Measurements from ENCODE around the gene HOXD9. TPM values are rescaled to one million over a fixed set of nuclear protein-coding genes. Genes with fewer than 3 reads are reported as not detected.

Gene HOXD9
- total and polyA plus RNA-seq, 2 donors (not counting 3 experiments of a cell fraction or from before 2014, with no cell fraction given): 1.9 to 3.5 TPM

DNA sequence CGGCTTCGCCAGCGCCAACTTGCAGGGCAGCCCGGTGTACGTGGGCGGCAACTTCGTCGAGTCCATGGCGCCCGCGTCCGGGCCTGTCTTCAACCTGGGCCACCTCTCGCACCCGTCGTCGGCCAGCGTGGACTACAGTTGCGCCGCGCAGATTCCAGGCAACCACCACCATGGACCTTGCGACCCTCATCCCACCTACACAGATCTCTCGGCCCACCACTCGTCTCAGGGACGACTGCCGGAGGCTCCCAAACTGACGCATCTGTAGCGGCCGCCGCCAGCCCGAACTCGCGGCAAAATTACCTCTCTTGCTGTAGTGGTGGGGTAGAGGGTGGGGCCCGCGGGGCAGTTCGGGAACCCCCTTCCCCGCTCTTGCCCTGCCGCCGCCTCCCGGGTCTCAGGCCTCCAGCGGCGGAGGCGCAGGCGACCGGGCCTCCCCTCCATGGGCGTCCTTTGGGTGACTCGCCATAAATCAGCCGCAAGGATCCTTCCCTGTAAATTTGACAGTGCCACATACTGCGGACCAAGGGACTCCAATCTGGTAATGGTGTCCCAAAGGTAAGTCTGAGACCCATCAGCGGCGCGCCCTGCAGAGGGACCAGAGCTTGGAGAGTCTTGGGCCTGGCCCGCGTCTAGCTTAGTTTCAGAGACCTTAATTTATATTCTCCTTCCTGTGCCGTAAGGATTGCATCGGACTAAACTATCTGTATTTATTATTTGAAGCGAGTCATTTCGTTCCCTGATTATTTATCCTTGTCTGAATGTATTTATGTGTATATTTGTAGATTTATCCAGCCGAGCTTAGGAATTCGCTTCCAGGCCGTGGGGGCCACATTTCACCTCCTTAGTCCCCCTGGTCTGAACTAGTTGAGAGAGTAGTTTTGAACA lies 49.7 kb downstream of the HOXD9 start:
- no TSS peak for BruUV-seq (replicated peaks)
- intact Hi-C loops (cut with micrococcal nuclease) (no loop called here), dilution Hi-C loops (cut with MboI; ENCODE audit: extremely low pct_ligation_motif_present, low sequenced_read_pairs) (no loop called here)
- no peak overlapping the region for H3K9ac ChIP-seq (replicated peaks; ENCODE audit: extremely low read depth, insufficient read depth, low read length)
- CTCF ChIA-PET: interaction anchor here (1.8 to 3.5 kb wide), 2 partner anchors 10 to 283 kb away, joined by 5 to 20 read pairs; no protein-coding TSS in a partner anchor
- no peak overlapping the region for H3K4me2 ChIP-seq (ENCODE audit: insufficient read depth, low read length)
- FAIRE-seq: no peak
- H3K36me3 ChIP-seq (ENCODE audit: control insufficient read depth in 2 of 2, extremely low read depth in 1 of 2, insufficient read depth in 2 of 2, low read length in 2 of 2): no peaks in the 10 kb centered on the region
- no peak overlapping the region for H2AFZ ChIP-seq (ENCODE audit: low read depth, low read length)
- POLR2A ChIA-PET: no interaction called here
- H3K27ac ChIP-seq (ENCODE audit: insufficient read depth, low read depth, low read length): no peak overlapping the region
- no peak overlapping the region for H3K4me3 ChIP-seq (replicated peaks in 1 of 3; ENCODE audit: insufficient read depth in 1 of 3, low read depth in 1 of 3, low read length in 3 of 3)
- no peaks in the 10 kb centered on the region for H3K27me3 ChIP-seq (ENCODE audit: control insufficient read depth in 2 of 2, insufficient read depth in 2 of 2, low read length in 2 of 2)
- H3K9me3 ChIP-seq (replicated peaks; ENCODE audit: control insufficient read depth, insufficient read depth, low read length): no peaks in the 10 kb centered on the region
- TF ChIP-seq, protein P1, sequence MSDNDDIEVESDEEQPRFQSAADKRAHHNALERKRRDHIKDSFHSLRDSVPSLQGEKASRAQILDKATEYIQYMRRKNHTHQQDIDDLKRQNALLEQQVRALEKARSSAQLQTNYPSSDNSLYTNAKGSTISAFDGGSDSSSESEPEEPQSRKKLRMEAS (IDR thresholded peaks at IDR 0.05; ENCODE audit: insufficient read depth, insufficient read length): no peak
- no peak for TF ChIP-seq MYC (IDR thresholded peaks at IDR 0.05; ENCODE audit: low read depth, low read length)
- no peak for TF ChIP-seq GATA2 (IDR thresholded peaks at IDR 0.05; ENCODE audit: insufficient read depth, insufficient read length, low read depth, low read length)
- no peak for TF ChIP-seq JUN (IDR thresholded peaks at IDR 0.05; ENCODE audit: borderline replicate concordance, insufficient read depth, insufficient read length, low read depth)
- TF ChIP-seq, protein P2, sequence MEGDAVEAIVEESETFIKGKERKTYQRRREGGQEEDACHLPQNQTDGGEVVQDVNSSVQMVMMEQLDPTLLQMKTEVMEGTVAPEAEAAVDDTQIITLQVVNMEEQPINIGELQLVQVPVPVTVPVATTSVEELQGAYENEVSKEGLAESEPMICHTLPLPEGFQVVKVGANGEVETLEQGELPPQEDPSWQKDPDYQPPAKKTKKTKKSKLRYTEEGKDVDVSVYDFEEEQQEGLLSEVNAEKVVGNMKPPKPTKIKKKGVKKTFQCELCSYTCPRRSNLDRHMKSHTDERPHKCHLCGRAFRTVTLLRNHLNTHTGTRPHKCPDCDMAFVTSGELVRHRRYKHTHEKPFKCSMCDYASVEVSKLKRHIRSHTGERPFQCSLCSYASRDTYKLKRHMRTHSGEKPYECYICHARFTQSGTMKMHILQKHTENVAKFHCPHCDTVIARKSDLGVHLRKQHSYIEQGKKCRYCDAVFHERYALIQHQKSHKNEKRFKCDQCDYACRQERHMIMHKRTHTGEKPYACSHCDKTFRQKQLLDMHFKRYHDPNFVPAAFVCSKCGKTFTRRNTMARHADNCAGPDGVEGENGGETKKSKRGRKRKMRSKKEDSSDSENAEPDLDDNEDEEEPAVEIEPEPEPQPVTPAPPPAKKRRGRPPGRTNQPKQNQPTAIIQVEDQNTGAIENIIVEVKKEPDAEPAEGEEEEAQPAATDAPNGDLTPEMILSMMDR (IDR thresholded peaks at IDR 0.05; ENCODE audit: extremely low read depth in 1 of 2, insufficient read depth in 1 of 2, low read depth in 1 of 2, low read length in 2 of 2): no peak
- TF ChIP-seq POLR2AphosphoS5 (IDR thresholded peaks at IDR 0.05; ENCODE audit: insufficient read depth, low read depth, low read length): no peak
- TF ChIP-seq FOS (IDR thresholded peaks at IDR 0.05; ENCODE audit: borderline replicate concordance, insufficient read depth, low read length): no peak
- no peak for TF ChIP-seq POLR2A (IDR thresholded peaks at IDR 0.05; ENCODE audit: low read depth, low read length)
- no peak for TF ChIP-seq EZH2 (IDR thresholded peaks at IDR 0.05; ENCODE audit: borderline replicate concordance, low read depth, low read length, severe bottlenecking)
- peaks cover 6% of the 10 kb centered on the region for H3K4me1 ChIP-seq (ENCODE audit: control insufficient read depth, extremely low read depth, insufficient read depth, low read length)
- DNase-seq (ENCODE audit: low read depth, low spot score): no peak
- H4K20me1 ChIP-seq (replicated peaks; ENCODE audit: control insufficient read depth, extremely low read depth, insufficient read depth, low read length): no peaks in the 10 kb centered on the region
- H3K79me2 ChIP-seq (ENCODE audit: control insufficient read depth, insufficient read depth, low read length): no peaks in the 10 kb centered on the region
- no peaks in the 10 kb centered on the region for H3K9me1 ChIP-seq (replicated peaks; ENCODE audit: control insufficient read depth, extremely low read depth, insufficient read depth, low read length)

All from endothelial cell of umbilical vein (primary cell).